Cardiac muscle cell (in vitro differentiated cells and primary cell): ENCODE results near the gene SLC35G6. TPM values are rescaled to one million over a fixed set of nuclear protein-coding genes. Genes with fewer than 3 reads are reported as not detected.

Experiments
- DNase-seq, 2 donors: peaks; one replicate each; pipeline versions ENCODE4 v3.0.0 to v3.0.0-alpha.2; 2010 to 2017; ENCODE audit warnings: low read depth in 1 of 2, low spot score in 1 of 2
- H3K27ac ChIP-seq: fragments of 200-600 bp; sonication (generic); 2 replicates; pipeline ENCODE4 v1.5.1; 2016
- H3K27me3 ChIP-seq: fragments of 200-600 bp; sonication (generic); 2 replicates; pipeline ENCODE4 v1.6.0; 2016; ENCODE audit warnings: control low read depth
- H3K36me3 ChIP-seq: fragments of 200-600 bp; sonication (generic); 2 replicates; pipeline ENCODE4 v1.5.1; 2016; ENCODE audit warnings: control low read depth
- H3K4me1 ChIP-seq: fragments of 200-600 bp; sonication (generic); 2 replicates; pipeline ENCODE4 v1.8.1; 2017; ENCODE audit warnings: low read depth, mild to moderate bottlenecking, mixed run types
- H3K4me3 ChIP-seq: fragments of 200-600 bp; sonication (generic); 2 replicates; pipeline ENCODE4 v1.5.1; 2016; ENCODE audit warnings: mild to moderate bottlenecking
- H3K9me3 ChIP-seq: fragments of 200-600 bp; sonication (generic); 2 replicates; pipeline ENCODE4 v1.5.1; 2017; ENCODE audit warnings: low read depth, mild to moderate bottlenecking, control low read depth
- polyA plus RNA-seq: library from polyadenylated mRNA; unstranded; fragments of >200 nt; fragmentation: Nextera tagmentation; extraction: Ambion mirVana; gene quantifications from 2 replicates; pipeline ENCODE4 v1.2.1, GENCODE V29; 2016
- total RNA-seq: library from RNA; depleted of rRNA; stranded (reverse); fragments of >200 nt; gene quantifications from 2 replicates; pipeline ENCODE4 v1.2.3, GENCODE V29; 2016
- TF ChIP-seq, protein P1 (sequence below): IDR thresholded peaks from 2 replicates; pipeline ENCODE4 v1.5.1; 2012; ENCODE audit warnings: low read depth, mild to moderate bottlenecking, low read length

The SLC35G6 gene
- total and polyA plus RNA-seq, 2 experiments from 2014 or later: 1.9 TPM; not detected in 1

DNA sequence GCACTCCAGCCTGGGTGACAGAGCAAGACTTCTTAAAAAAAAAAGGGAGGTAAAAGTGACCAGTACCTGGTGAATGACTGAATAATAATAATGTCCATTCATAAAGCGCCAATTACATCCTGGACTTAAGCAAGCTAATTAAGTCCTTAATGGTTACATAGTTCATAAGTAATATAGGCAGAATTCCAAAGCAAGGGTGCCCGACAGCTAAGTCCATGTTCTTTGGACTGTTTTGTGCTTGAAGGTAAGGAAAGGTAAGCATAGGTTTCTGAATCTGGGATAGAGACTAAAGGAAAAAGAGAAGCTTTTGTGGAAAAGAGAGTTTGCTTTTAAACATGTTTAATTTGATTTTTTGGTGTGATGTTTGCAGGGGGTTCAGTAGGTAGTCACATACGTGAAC lies 12.7 kb downstream of the SLC35G6 start:
- Histone ChIP-seq H3K9me3 (no peaks in the 10 kb centered on the region), H3K4me3 (no peak overlapping the region), H3K4me1 (no peaks in the 10 kb centered on the region), H3K27ac (no peak overlapping the region), H3K27me3 (no peaks in the 10 kb centered on the region), H3K36me3 (peaks cover 22% of the 10 kb centered on the region)
- TF ChIP-seq, protein P1, sequence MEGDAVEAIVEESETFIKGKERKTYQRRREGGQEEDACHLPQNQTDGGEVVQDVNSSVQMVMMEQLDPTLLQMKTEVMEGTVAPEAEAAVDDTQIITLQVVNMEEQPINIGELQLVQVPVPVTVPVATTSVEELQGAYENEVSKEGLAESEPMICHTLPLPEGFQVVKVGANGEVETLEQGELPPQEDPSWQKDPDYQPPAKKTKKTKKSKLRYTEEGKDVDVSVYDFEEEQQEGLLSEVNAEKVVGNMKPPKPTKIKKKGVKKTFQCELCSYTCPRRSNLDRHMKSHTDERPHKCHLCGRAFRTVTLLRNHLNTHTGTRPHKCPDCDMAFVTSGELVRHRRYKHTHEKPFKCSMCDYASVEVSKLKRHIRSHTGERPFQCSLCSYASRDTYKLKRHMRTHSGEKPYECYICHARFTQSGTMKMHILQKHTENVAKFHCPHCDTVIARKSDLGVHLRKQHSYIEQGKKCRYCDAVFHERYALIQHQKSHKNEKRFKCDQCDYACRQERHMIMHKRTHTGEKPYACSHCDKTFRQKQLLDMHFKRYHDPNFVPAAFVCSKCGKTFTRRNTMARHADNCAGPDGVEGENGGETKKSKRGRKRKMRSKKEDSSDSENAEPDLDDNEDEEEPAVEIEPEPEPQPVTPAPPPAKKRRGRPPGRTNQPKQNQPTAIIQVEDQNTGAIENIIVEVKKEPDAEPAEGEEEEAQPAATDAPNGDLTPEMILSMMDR: no peak
- no peak for DNase-seq

DNA sequence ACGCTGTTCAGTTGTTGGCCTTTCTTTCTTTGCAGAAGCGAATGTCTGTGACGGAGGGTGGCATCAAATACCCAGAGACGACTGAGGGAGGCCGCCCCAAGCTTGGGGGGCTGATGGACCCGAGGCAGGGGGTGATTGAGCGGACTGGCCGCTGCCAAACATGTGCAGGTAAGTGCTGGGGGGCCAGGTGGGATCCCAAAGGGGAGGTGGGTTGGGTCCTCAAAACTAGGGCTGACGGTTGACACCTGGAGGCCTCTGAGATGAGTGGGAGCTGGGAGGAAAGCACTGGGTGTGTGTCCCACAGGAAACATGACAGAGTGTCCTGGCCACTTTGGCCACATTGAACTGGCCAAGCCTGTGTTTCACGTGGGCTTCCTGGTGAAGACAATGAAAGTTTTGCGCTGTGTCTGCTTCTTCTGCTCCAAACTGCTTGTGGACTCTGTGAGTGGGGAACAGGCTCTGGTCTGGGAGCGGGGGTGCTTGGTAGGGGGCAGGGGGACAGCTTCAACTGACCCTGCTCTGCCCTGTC lies 14.7 kb downstream of the SLC35G6 start:
- Histone ChIP-seq H3K4me1 (no peaks in the 10 kb centered on the region), H3K27me3 (no peaks in the 10 kb centered on the region), H3K9me3 (no peaks in the 10 kb centered on the region), H3K27ac (no peak overlapping the region), H3K4me3 (no peak overlapping the region), H3K36me3 (peaks cover 39% of the 10 kb centered on the region)
- TF ChIP-seq, protein P1: no peak
- no peak for DNase-seq

DNA sequence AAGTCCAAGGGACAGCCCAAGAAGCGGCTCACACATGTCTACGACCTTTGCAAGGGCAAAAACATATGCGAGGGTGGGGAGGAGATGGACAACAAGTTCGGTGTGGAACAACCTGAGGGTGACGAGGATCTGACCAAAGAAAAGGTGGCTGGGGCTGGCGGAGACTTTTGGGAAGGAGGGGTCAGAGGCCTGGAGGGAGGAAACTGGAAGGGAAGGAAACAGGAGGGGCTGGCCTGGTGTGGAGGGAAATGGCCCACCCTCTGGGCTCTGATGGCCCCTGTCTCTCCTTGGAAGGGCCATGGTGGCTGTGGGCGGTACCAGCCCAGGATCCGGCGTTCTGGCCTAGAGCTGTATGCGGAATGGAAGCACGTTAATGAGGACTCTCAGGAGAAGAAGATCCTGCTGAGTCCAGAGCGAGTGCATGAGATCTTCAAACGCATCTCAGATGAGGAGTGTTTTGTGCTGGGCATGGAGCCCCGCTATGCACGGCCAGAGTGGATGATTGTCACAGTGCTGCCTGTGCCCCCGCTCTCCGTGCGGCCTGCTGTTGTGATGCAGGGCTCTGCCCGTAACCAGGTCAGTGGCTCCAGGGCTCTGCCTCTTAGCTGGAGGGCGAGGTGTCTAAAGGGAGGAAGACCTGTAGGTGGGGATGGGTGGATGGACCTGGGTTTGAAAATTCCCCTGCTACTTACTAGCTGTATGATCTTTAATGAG lies 15.4 kb downstream of the SLC35G6 start:
- TF ChIP-seq, protein P1: no peak

GRCh38 chr17:7497228-7497627 lies 16.0 kb downstream of the SLC35G6 start:
- Histone ChIP-seq H3K27ac (no peak overlapping the region), H3K27me3 (no peaks in the 10 kb centered on the region), H3K9me3 (no peaks in the 10 kb centered on the region), H3K4me1 (no peaks in the 10 kb centered on the region), H3K36me3 (peaks cover 48% of the 10 kb centered on the region), H3K4me3 (no peak overlapping the region)
- DNase-seq: no peak
- TF ChIP-seq, protein P1: no peak

More for the DNA sequence above, 15.4 kb downstream of the SLC35G6 start:
- no peaks in the 10 kb centered on the region for H3K27me3 ChIP-seq
- H3K27ac ChIP-seq: no peak overlapping the region
- no peak for DNase-seq
- no peaks in the 10 kb centered on the region for H3K9me3 ChIP-seq
- H3K36me3 ChIP-seq: peaks cover 43% of the 10 kb centered on the region
- H3K4me3 ChIP-seq: no peak overlapping the region
- H3K4me1 ChIP-seq: no peaks in the 10 kb centered on the region

GRCh38 chr17:7497636-7498035 lies 16.4 kb downstream of the SLC35G6 start:
- TF ChIP-seq, protein P1: no peak
- H3K27ac ChIP-seq: no peak overlapping the region
- no peaks in the 10 kb centered on the region for H3K27me3 ChIP-seq
- DNase-seq: no peak
- H3K4me3 ChIP-seq: no peak overlapping the region
- H3K36me3 ChIP-seq: peaks cover 52% of the 10 kb centered on the region
- no peaks in the 10 kb centered on the region for H3K4me1 ChIP-seq
- H3K9me3 ChIP-seq: no peaks in the 10 kb centered on the region
